Peyer's patch (tissue), 4 donors: Measurements from ENCODE around the gene LHX4.

Experiments
- CTCF ChIP-seq, 6 experiments: fragments of 450-650 bp in 4 of 6; fragments of 200-600 bp in 2 of 6; sonication (generic) in 1 of 6; IDR thresholded peaks; one replicate each; pipeline ENCODE4 v1.5.1; 2017 to 2019; ENCODE audit warnings: antibody characterized with exemption in 6 of 6, mild to moderate bottlenecking in 3 of 6, moderate library complexity in 1 of 6
- POLR2A ChIP-seq, 2 donors: fragments of 450-650 bp; IDR thresholded peaks; one replicate each; pipeline ENCODE4 v1.5.1; 2017; ENCODE audit warnings: antibody characterized with exemption in 2 of 2, mild to moderate bottlenecking in 2 of 2, moderate library complexity in 2 of 2

GRCh38 chr1:180198196-180198595, 31.9 kb upstream of the LHX4 start:
- TF ChIP-seq CTCF (IDR thresholded peaks at IDR 0.05) = no peak
- no peak for TF ChIP-seq POLR2A (IDR thresholded peaks at IDR 0.05)
